AG09319 (cell line): Measurements from ENCODE around the gene NDUFA9.
A peak's percentile ranks its signal among the peaks of the same experiment; 100 is the strongest.

Experiments
- DNase-seq: peaks from one replicate; pipeline ENCODE4 v3.0.0-alpha.2; 2010; ENCODE audit warnings: low read depth; ENCODE audit errors: extremely low read depth
- CTCF ChIP-seq: IDR thresholded peaks from 2 replicates; pipeline ENCODE4 v1.5.1; 2011; ENCODE audit warnings: low read depth, mild to moderate bottlenecking, inconsistent platforms, low read length, moderate library complexity

NDUFA9 gene

GRCh38 chr12:4649358-4649661, 396 bp downstream of the NDUFA9 start:
- DNase-seq = no peak
- no peak for TF ChIP-seq CTCF

DNA sequence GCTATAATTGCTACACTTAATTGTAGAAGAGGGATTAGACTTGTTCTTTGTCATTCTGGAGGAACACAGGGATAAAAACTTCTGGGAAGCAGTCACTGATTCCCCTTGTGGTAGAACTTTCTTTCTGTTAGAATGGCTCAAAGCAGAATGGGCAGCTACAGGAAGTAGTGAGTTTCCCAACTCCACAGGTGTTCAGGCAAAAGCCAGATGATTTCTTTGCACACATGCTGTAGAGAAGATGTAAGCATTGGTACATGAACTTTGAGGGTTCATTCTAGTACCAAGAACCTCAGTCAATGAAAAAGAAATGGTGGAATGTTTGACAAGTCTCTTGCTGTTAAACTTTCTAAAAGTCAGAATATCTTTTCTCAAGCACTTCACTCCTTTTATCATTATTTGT, 4.3 kb downstream of the NDUFA9 start:
- no peak for DNase-seq
- no peak for TF ChIP-seq CTCF

GRCh38 chr12:4653691-4654090, 4.8 kb downstream of the NDUFA9 start:
- no peak for TF ChIP-seq CTCF
- DNase-seq = no peak

DNA sequence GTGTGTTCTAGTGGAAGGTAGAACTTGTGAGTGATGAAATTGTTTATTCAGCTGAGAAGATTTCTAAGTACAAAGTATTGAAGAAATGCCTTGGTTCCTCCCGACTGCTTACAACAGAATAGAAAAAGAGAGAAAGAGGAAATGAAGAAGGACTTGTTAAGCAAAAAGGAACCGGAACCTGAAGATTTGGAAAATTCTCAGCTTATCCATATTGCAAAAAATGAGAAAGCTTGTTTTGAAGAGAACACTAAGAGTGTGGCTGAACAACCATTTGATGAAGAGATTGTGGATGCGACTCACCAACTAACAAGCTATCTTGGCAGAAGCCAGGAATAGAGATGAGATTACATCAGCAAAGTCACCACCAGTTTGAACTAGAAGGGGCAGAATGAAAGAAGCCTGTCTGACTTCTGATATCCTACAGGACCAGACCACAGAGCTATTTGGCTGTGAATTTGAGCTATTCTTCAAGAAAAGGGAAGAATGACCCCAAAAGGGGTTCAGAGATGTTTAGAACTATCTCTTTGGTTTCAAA, 15.1 kb downstream of the NDUFA9 start:
- peak; percentile 38 for DNase-seq
- no peak for TF ChIP-seq CTCF

GRCh38 chr12:4665236-4665635, 16.3 kb downstream of the NDUFA9 start:
- TF ChIP-seq CTCF = no peak
- DNase-seq = no peak

DNA sequence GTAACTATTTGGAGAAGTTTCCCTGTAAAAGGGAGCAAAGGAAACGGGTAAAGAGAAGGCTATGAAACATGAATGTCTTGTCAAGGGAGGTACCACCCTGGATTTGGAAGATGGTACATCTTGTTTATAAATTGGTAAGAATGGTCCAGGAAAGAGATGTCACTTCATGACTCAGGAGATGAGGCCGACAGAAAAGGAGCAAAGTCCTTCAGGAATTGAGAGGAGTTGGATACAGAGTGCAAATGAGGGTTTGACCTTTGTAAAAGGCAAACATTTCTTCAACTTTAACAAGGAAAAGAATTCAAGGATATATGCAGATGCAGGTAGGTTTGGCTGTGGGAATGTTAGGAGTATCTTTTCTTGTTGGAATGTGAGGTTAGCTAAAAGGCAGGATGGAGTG, 30.8 kb downstream of the NDUFA9 start:
- TF ChIP-seq CTCF = no peak
- DNase-seq = no peak

GRCh38 chr12:4681732-4682131, 32.8 kb downstream of the NDUFA9 start:
- no peak for TF ChIP-seq CTCF
- DNase-seq = no peak

DNA sequence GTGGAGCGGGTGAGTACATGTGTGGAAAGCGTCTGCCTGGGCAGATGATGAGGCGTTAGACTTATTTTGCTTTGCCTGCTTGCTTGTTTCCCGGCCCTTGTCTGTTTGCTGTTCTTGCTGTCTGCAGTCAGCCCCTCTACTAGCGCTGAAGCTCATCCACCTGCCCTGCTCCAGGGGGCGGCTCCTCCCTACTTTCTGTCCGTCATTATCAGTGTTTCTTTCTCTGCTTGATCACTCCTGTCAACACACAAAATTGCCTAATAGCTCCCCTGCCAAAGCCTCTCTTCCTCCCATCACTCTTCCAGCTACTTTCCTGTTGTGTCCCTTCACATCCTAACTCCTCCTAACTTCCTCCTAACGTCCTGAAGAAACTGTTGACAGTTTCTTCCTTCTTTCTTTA, 36.4 kb downstream of the NDUFA9 start:
- DNase-seq = no peak
- no peak for TF ChIP-seq CTCF
